Left renal pelvis (tissue), 4 donors: ENCODE data around the gene ATG7. TPM values are rescaled to one million over a fixed set of nuclear protein-coding genes. Genes with fewer than 3 reads are reported as not detected.
"Not testable (repeated sequence)": the region's sequence is repeated elsewhere in the genome, so short reads cannot be mapped to it uniquely, and the experiment has no call there.

Source experiments
- DNase-seq, 4 donors: peaks; one replicate each; pipeline ENCODE4 v3.0.0-alpha.2; 2013; ENCODE audit warnings: low read depth in 4 of 4, low spot score in 3 of 4
- polyA plus RNA-seq, 4 donors: library from polyadenylated mRNA; unstranded; fragments of 120-200 nt; gene quantifications; one replicate each; pipeline ENCODE4 v1.2.1, GENCODE V29; 2013; ENCODE audit not compliant: insufficient read length in 4 of 4

The ATG7 gene
- polyA plus RNA-seq, 4 donors: 23.5 to 26.3 (median 25.4) TPM

- no peak for DNase-seq
Measured at GRCh38 chr3:11559816-11560633, 287.8 kb downstream of the ATG7 start.

GRCh38 chr3:11560746-11561145, 288.5 kb downstream of the ATG7 start:
- no peak for DNase-seq

DNA sequence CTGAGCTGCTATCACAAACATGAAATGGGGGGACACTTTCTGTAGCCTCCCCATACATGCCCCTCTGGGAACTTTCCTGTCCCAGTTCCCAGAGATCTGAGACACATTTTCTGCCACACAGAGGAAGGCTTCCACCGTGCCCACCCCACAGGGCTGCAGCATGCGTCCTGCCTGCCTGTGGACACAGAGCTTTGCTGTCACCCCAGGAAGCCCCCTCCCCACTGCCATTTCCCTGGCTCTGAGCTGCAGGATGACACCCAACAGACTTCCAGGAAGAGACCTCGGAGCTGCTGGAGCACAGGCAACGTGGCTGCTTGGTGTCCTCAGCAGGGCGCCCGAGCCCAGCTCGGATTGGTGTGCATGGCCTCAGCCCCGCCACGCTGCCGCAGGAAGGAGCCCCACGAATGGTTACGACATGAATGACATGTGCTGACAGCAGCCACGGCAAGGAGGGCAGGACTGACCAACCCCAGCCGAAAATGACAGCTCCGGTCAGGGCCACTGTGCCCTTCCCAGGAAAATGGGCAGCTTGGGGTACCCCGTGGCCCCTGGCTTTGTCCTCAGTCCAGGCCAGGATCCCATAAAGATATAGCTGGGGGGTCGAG, 290.2 kb downstream of the ATG7 start:
- DNase-seq: no peak

DNA sequence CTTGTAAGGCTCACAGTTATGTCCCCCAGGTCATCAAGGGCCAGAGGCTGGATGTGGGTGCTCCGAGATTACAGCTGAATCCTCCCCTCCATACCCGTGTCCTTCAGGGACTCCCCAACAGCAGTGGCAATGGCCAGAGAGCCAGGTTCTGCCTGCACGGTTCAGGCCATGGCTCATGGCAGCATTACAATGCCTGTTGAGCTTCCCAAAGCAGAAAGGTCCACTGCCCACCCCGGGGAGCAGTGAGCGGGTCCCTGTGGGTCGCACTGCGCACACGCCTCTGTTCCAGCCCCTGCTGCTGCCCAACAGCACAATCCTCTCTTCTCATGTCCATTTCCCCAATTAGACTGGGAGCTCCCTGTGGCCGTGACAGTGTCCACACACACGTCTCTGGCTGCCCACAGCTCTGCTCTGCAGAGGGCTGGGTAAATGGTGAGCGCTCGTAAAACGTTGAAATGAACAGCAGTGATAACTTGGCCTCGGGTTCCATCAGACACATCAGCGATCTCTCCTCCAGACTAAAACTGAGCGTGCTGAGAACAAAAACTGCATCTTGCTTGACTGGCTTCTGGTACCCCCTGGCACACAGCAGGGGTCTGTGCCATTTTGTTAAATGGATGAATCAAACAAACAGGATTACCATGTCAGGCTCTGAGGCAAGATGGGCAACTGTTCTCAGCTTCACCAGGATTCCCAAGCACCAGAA, 291.1 kb downstream of the ATG7 start:
- no peak for DNase-seq

DNA sequence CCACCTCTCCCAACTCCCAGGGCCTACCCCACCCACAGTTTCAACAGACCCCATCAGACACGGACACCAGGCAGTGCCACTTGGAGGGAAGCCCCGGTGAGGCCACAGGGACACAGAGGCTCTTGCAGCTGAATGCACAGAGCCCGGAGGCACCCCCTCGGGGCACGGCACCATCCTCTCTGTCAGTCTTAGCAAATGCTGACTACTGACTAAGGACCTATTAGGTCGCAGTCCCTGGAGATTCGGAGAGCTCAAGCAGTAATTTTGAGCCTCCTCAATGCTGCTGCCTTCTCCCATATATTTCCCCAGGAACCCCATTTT, 291.6 kb downstream of the ATG7 start:
- no peak for DNase-seq

DNA sequence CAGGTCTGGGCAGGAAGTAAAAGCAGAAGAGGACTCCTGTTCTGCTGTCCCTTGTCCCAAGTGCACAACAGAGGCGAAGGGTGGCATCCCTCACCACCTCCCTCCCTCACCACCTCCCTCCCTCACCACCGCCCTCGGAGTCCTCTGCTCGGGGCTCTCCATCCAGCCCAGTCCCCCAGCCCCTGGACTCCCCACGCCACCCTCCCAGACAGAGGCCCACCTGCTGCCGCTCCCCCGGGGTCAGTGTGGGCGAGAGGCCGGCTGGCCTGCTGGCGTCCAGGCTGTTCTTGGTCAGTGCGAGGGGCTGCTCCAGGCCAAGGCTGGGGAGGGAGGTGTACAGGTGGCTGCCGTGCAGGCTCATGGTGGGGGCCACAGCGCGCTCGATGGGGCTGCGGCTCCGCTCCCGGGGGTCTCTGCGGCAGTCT, 292.4 kb downstream of the ATG7 start:
- DNase-seq: no peak

DNA sequence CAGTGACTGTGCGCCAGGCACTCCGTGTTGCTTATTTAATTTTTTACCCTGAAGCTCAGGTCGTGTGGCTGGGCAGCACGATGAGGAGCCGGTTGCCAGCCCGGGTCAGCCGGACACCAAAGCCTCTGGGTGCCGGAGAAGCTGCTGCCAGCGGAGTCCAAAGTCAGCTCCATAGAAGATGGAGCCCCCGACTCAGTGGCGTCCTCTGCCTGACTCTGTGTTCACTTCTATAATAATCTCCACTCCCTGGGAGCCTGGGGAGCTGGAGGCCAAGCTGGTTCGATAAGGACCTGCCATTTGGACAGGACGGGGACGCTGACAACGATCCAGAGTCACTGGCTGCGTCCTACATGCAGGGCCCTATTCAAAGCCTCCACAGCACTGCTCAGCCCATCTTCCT, 292.9 kb downstream of the ATG7 start:
- no peak for DNase-seq

DNA sequence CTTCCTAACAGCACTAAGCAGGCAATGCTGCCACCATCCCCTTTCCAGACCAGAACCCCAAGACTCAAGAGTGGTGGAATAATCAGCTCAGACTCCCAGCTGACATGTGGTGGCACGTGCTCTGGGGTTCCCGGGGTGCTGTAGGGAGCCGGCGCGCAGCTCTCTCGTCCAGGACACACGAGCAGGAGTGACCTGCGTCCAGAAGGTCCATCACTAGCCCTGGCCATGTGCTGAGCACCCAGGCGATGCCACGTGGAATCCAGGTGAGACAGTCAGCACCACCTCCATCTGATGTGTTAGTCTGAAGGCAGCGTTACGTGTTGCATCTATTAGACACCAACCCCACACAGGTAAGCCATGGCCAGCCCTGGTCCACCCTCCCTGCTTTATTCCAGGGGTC, 293.3 kb downstream of the ATG7 start:
- no peak for DNase-seq

- DNase-seq: no peak
Measured at GRCh38 chr3:11565932-11566331, 293.7 kb downstream of the ATG7 start.

GRCh38 chr3:11566478-11566877, 294.3 kb downstream of the ATG7 start:
- DNase-seq: no peak

DNA sequence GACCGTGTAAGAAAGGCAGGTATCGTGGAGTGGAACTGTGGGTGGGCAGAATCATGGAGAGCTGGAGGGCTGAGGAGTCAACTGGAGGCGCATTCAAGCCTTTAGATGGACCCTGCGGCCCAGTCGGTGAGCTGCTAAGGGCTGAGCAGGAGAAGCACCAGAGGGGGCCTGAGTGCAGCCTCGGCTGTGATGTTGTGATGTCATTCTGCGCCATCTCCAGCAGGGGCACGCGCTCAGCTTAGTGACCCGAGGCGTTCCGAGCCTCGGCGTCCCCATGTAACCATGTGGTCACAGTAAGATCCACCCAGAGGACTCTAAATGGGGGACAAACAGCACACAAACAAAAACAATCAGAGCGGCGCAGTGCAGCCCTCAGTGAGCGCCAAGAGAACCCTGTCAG, 294.7 kb downstream of the ATG7 start:
- no peak for DNase-seq

- DNase-seq: no peak
Measured at GRCh38 chr3:11567516-11568467, 295.6 kb downstream of the ATG7 start.

DNA sequence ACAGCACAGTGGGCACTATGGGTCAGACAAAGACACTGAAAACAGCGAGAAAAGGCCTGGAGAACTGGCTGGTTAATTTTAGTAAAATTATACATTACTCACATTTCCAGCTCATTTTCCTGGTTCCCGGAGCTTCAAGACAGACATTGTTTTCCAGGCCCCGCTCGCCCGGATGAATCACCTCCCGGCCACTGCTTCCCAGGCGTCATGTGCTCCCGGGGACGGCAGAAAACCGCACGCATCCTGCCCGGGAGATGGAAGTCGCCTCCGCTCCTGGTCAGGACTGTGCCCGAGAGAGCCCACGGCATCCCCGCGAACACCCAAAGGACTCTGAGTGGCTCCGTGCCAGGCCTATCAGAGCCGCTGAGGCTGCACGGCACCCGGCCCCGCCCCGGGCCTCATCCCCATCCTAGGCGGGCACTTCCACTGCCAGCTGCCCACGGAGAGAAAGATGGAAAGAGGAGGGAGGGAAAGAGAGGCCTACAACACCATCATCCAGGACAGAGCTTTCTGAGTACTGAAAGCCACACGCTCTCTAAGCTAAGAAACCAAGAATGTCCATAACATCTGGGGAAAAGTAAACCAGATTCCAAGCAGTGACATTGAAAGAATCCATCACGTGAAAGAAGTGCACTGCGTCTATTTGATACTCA, 296.4 kb downstream of the ATG7 start:
- no peak for DNase-seq

- no peak for DNase-seq
Measured at GRCh38 chr3:11569156-11569741, 297.1 kb downstream of the ATG7 start.

- DNase-seq: no peak
Measured at GRCh38 chr3:11570251-11570650, 298.1 kb downstream of the ATG7 start.

DNA sequence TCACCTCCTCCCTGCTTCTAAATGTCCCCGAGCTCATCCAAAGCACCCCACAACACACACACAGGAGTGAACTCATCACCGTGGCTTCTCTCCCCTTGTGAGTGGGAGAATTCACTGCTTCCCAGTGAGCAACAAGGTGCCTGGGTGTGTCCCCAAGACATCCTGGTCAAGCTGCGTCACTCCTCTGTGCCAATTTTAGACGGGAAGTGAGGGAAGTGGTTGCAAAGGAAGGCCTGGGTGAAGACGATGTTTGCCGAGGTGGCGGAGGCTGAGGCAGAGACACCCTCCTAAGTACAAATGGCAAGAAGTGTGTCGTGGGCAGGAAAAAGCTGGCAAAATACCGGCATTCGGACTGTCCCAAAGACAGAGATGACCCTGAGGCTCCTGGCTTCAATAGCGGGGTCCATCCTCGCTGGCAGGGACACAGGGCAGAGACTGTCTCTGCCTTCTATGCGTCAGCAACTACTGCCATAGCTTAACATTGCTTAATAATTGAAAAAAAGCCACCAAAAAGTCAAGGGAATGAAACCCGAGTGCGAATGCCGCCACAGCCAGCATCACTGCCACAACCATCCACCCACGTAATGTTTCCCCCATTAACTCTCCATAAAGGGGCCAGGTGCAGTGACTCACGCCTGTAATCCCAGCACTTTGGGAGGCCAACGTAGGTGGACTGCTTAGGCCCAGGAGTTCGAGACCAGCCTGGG, 298.7 kb downstream of the ATG7 start:
- no peak for DNase-seq

DNA sequence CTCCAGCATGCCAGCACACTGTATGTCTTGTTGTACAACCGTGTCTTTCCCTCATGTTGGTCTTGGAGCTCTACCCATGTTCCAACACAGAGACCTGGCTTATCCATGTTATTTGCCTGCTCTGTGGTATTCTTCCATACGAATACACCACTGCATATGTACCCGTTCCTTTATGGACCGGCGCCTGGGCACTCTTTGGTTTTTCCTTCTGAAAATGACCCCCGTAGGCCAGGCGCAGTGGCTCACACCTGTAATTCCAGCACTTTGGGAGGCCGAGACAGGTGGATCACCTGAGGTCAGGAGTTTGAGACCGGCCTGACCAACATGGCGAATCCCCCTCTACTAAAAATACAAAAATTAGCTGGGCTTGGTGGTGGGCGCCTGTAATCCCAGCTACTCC, 300.5 kb downstream of the ATG7 start:
- not testable (repeated sequence) for DNase-seq

DNA sequence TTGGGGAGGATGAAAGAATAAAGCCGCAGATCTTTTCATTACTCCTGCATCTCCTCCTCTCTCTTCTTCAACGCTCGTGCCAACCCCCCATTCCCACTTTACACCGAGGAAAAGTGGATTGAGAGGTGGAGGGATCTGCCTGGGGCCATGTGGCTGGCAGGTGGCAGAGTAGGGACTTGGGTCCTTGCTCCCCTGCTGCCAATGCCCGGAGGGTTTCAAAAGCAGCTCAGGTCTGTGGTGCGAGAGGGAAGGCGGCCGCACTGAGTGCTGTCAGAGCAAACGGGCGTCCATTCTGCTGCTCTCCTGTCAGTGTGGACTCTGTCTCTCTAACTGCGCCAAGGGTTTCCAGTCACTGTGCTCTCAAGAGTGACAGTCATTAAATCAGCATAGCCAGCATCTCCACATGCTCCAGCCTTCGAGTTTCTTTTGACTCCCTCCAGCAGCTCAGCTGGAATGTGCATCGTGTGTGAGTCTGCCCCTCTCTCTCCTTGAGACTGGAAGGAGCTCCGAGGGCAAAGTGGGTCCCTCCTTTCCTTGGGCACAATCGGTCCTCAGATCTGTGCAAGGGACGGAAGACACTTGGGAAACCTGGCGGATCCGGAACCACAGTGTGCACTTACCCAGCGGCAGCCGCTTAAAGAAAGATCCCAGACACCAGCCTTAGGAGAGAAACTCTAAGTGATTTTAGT, 302.9 kb downstream of the ATG7 start:
- DNase-seq: no peak

DNA sequence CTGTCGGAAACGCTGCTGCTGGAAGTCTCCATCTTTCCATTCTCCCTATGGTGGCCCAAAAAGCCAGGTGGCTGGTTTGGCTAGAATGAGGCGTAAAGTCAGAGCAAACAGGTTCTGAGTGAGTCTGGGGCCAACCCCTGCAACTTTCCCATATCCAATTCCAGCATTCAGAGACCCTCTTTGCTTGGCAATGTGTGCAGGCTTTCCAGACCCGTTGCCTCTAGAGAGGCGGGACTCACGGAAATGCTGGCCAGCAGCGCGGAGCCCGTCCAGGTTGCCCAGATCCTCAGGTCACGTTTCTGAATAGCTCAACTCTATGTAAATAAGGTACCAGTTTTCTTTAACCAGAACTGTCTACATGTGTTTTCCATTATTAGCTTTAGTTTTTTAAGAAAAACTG, 303.5 kb downstream of the ATG7 start:
- no peak for DNase-seq
